ENCODE data around the gene FHL2.

- TF ChIP-seq CTCF (IDR thresholded peaks at IDR 0.05) (no peak), POLR2A (IDR thresholded peaks at IDR 0.05) (no peak)
These were observed 34.3 kb downstream of the FHL2 start for GRCh38 chr2:105364436-105365139.

Measured in thyroid gland (tissue), 4 donors.